SK-N-SH (cell line): ENCODE results near the gene CACNG5. TPM values are rescaled to one million over a fixed set of nuclear protein-coding genes. Genes with fewer than 3 reads are reported as not detected.

Source experiments
- CTCF ChIA-PET: fragments of 300-600, 350-600 bp; formaldehyde crosslinking; extraction: SDS; loops from one replicate; lab custom pipeline; 2021; lab: Yijun Ruan, JAX
- POLR2A ChIA-PET: fragments of 350-600 bp; sonication (Branson Sonifier 250); formaldehyde crosslinking; extraction: SDS; loops from one replicate; lab custom pipeline; 2020; ENCODE audit warnings: antibody characterized with exemption, inconsistent platforms; lab: Yijun Ruan, JAX
- DNase-seq: peaks from one replicate; pipeline ENCODE4 v3.0.0; 2012
- H2AFZ ChIP-seq: fragments of 200-600 bp; sonication (generic); 2 replicates; pipeline ENCODE4 v1.8.1; 2016; ENCODE audit warnings: antibody characterized with exemption, mild to moderate bottlenecking, low read depth
- H3F3A ChIP-seq: fragments of 200-600 bp; sonication (generic); replicated peaks from 2 replicates; pipeline ENCODE3; 2016; ENCODE audit warnings: antibody characterized with exemption, mild to moderate bottlenecking; ENCODE audit not compliant: insufficient read depth
- H3K27ac ChIP-seq, 2 experiments: fragments of 200-500 bp in 1 of 2; fragments of 200-600 bp in 1 of 2; sonication (Bioruptor generic) in 1 of 2; sonication (generic), shearing (Covaris generic) in 1 of 2; 2 replicates each; pipeline versions ENCODE4 v1.5.1 to v1.6.1; 2014 to 2016; ENCODE audit warnings: low read depth in 2 of 2, inconsistent platforms in 1 of 2, low read length in 1 of 2, mild to moderate bottlenecking in 1 of 2, mixed read lengths in 1 of 2
- H3K27me3 ChIP-seq: fragments of 200-600 bp; sonication (generic), shearing (Covaris generic); 2 replicates; pipeline ENCODE4 v1.6.1; 2016; ENCODE audit warnings: mixed run types; ENCODE audit not compliant: insufficient read depth
- H3K36me3 ChIP-seq, 2 experiments: fragments of 200-500 bp in 1 of 2; fragments of 200-600 bp in 1 of 2; sonication (Bioruptor generic) in 1 of 2; sonication (generic) in 1 of 2; replicated peaks in 1 of 2; 2 replicates each; pipeline versions ENCODE3 to v1.5.1; 2014 to 2016; ENCODE audit warnings: low read length in 1 of 2, mild to moderate bottlenecking in 1 of 2; ENCODE audit not compliant: insufficient read depth in 2 of 2, control insufficient read depth in 1 of 2
- H3K4me1 ChIP-seq, 2 experiments: fragments of 200-500 bp in 1 of 2; fragments of 200-600 bp in 1 of 2; sonication (Bioruptor generic) in 1 of 2; sonication (generic), shearing (Covaris generic) in 1 of 2; 2 replicates each; pipeline versions ENCODE4 v1.5.1 to v1.6.1; 2014 to 2016; ENCODE audit warnings: low read depth in 1 of 2, low read length in 1 of 2, mixed run types in 1 of 2; ENCODE audit not compliant: insufficient read depth in 2 of 2, control insufficient read depth in 1 of 2
- H3K4me2 ChIP-seq: fragments of 200-600 bp; sonication (generic), shearing (Covaris generic); 2 replicates; pipeline ENCODE4 v1.6.1; 2017; ENCODE audit warnings: mixed run types
- H3K4me3 ChIP-seq, 2 experiments: fragments of 200-500 bp in 1 of 2; fragments of 200-600 bp in 1 of 2; sonication (Bioruptor generic) in 1 of 2; sonication (generic), shearing (Covaris generic) in 1 of 2; 2 replicates each; pipeline versions ENCODE4 v1.5.1 to v1.8.1; 2014 to 2016; ENCODE audit warnings: low read depth in 2 of 2, inconsistent platforms in 1 of 2, low read length in 1 of 2, mild to moderate bottlenecking in 1 of 2, mixed read lengths in 1 of 2, moderate library complexity in 1 of 2
- H3K79me2 ChIP-seq: fragments of 200-600 bp; sonication (generic); 2 replicates; pipeline ENCODE4 v1.8.1; 2017; ENCODE audit warnings: mild to moderate bottlenecking; ENCODE audit not compliant: insufficient read depth
- H3K9ac ChIP-seq: fragments of 200-600 bp; sonication (generic); 2 replicates; pipeline ENCODE4 v1.6.1; 2017; ENCODE audit warnings: mixed run types
- H3K9me2 ChIP-seq: fragments of 200-600 bp; sonication (generic); 2 replicates; pipeline ENCODE4 v1.6.1; 2017; ENCODE audit warnings: mixed run types
- H3K9me3 ChIP-seq: fragments of 200-600 bp; sonication (generic); 2 replicates; pipeline ENCODE4 v1.6.1; 2017; ENCODE audit warnings: mixed run types, mild to moderate bottlenecking, moderate library complexity
- H4K20me1 ChIP-seq: fragments of 200-600 bp; sonication (generic); 2 replicates; pipeline ENCODE4 v1.6.1; 2017; ENCODE audit warnings: mild to moderate bottlenecking, mixed run types; ENCODE audit not compliant: insufficient read depth
- CHD2 ChIP-seq: fragments of 150-350 bp; IDR thresholded peaks from 2 replicates; pipeline ENCODE4 v1.6.1; 2018; ENCODE audit warnings: low read length; ENCODE audit not compliant: partially characterized antibody
- ELF1 ChIP-seq: IDR thresholded peaks from 2 replicates; pipeline ENCODE4 v1.4.0; 2012
- EP300 ChIP-seq, 2 experiments: IDR thresholded peaks; 2 replicates each; pipeline versions ENCODE4 v1.4.0 to v1.6.1; 2012; ENCODE audit warnings: borderline replicate concordance in 1 of 2, low read depth in 1 of 2, low read length in 1 of 2
- EZH2phosphoT487 ChIP-seq: fragments of 200-600 bp; sonication (generic); IDR thresholded peaks from 2 replicates; pipeline ENCODE4 v1.6.1; 2017; ENCODE audit warnings: low read depth, mixed run types, mild to moderate bottlenecking, antibody characterized with exemption, moderate library complexity, borderline replicate concordance
- FOXJ3 ChIP-seq: sonication (generic); formaldehyde crosslinking; IDR thresholded peaks from 2 replicates; pipeline ENCODE4 v1.5.1; 2020; ENCODE audit warnings: mild to moderate bottlenecking, missing genetic modification reagents
- FOXM1 ChIP-seq: IDR thresholded peaks from 2 replicates; pipeline ENCODE4 v1.4.0; 2012; ENCODE audit warnings: low read depth, mild to moderate bottlenecking
- GABPA ChIP-seq: IDR thresholded peaks from 2 replicates; pipeline ENCODE4 v1.4.0; 2012; ENCODE audit warnings: low read depth, mild to moderate bottlenecking
- GATA2 ChIP-seq: sonication (generic); formaldehyde crosslinking; IDR thresholded peaks from 2 replicates; pipeline ENCODE4 v1.5.0; 2020; ENCODE audit warnings: mild to moderate bottlenecking, missing genetic modification reagents
- MAX ChIP-seq: IDR thresholded peaks from 2 replicates; pipeline ENCODE4 v1.4.0; 2012; ENCODE audit warnings: low read depth
- MEF2A ChIP-seq: IDR thresholded peaks from 2 replicates; pipeline ENCODE4 v1.4.0; 2012; ENCODE audit warnings: low read depth, borderline replicate concordance
- MXI1 ChIP-seq: IDR thresholded peaks from 2 replicates; pipeline ENCODE4 v1.6.1; 2012; ENCODE audit warnings: mild to moderate bottlenecking, low read depth, low read length, improper control_type of control experiment
- NFIC ChIP-seq: IDR thresholded peaks from 2 replicates; pipeline ENCODE4 v1.4.0; 2012; ENCODE audit warnings: borderline replicate concordance
- POLR2AphosphoS5 ChIP-seq: IDR thresholded peaks from 2 replicates; pipeline ENCODE4 v1.6.1; 2012; ENCODE audit warnings: low read depth, low read length
- RCOR1 ChIP-seq: fragments of 150-350 bp; IDR thresholded peaks from 2 replicates; pipeline ENCODE4 v1.6.1; 2017; ENCODE audit warnings: antibody characterized with exemption, low read length
- RXRA ChIP-seq: IDR thresholded peaks from 2 replicates; pipeline ENCODE4 v1.4.0; 2012; ENCODE audit warnings: low read depth, mild to moderate bottlenecking, borderline replicate concordance
- SIN3A ChIP-seq: IDR thresholded peaks from 2 replicates; pipeline ENCODE4 v1.6.1; 2012; ENCODE audit warnings: low read depth, mild to moderate bottlenecking, low read length, moderate library complexity, borderline replicate concordance
- TAF1 ChIP-seq: IDR thresholded peaks from 2 replicates; pipeline ENCODE4 v1.6.1; 2012; ENCODE audit warnings: low read depth, mild to moderate bottlenecking, low read length, moderate library complexity, borderline replicate concordance
- TCF12 ChIP-seq: IDR thresholded peaks from 2 replicates; pipeline ENCODE4 v1.4.0; 2012
- USF2 ChIP-seq: fragments of 150-350 bp; IDR thresholded peaks from 2 replicates; pipeline ENCODE4 v1.6.1; 2017; ENCODE audit warnings: antibody characterized with exemption, low read length, low read depth, borderline replicate concordance
- WGBS: methylation state at CpG from one replicate; pipeline ENCODE4 v1.1.6; 2017; ENCODE audit warnings: low lambda C conversion rate; 5-methylcytosine and 5-hydroxymethylcytosine counted together
- polyA plus RNA-seq, 3 experiments: library from polyadenylated mRNA; depleted of rRNA; stranded (reverse); fragments of >200 nt; gene quantifications; 2 replicates each; pipeline ENCODE4 v1.2.3, GENCODE V29; 2012

Gene CACNG5
- polyA plus RNA-seq, 1 of the 3 experiments (the other 2 are of a cell fraction) = 0.10 TPM

- no peaks in the 10 kb centered on the region for H3K36me3 ChIP-seq
- no peaks in the 10 kb centered on the region for H4K20me1 ChIP-seq
- 54% methylated on average over 4 of the region's 4 CpGs for WGBS
- H3K9ac ChIP-seq = no peak overlapping the region
- no peaks in the 10 kb centered on the region for H3K79me2 ChIP-seq
- no peak for DNase-seq
- H3F3A ChIP-seq = no peaks in the 10 kb centered on the region
- POLR2A ChIA-PET = no interaction called here
- H3K9me3 ChIP-seq = no peaks in the 10 kb centered on the region
- no peak overlapping the region for H3K4me2 ChIP-seq
- H3K4me1 ChIP-seq = no peaks in the 10 kb centered on the region; a peak in 1 of 4 replicates
- H3K4me3 ChIP-seq = no peak overlapping the region
- no peak for TF ChIP-seq TAF1
- TF ChIP-seq ELF1 = no peak
- no peak for TF ChIP-seq FOXM1
- no peak for TF ChIP-seq EP300 (IDR thresholded peaks at IDR 0.05; ENCODE audit: borderline replicate concordance in 1 of 2, low read depth in 1 of 2, low read length in 1 of 2)
- no peak for TF ChIP-seq FOXJ3 (CRISPR knock-in tag)
- TF ChIP-seq GATA2 (CRISPR knock-in tag) = no peak
- TF ChIP-seq GABPA = no peak
- TF ChIP-seq RXRA = no peak
- no peak for TF ChIP-seq MAX
- TF ChIP-seq EZH2phosphoT487 = no peak
- no peak for TF ChIP-seq MXI1
- TF ChIP-seq TCF12 = no peak
- no peak for TF ChIP-seq POLR2AphosphoS5
- TF ChIP-seq CHD2 = no peak
- no peak for TF ChIP-seq NFIC
- TF ChIP-seq USF2 = no peak
- no peak for TF ChIP-seq SIN3A
- no peak for TF ChIP-seq RCOR1
- no peak for TF ChIP-seq MEF2A
- H2AFZ ChIP-seq = no peak overlapping the region
- CTCF ChIA-PET = interaction anchor here (0.9 to 3.3 kb wide), 4 partner anchors 9 to 205 kb away, joined by 3 to 13 read pairs (median 4); no protein-coding TSS in a partner anchor
- no peak overlapping the region for H3K27ac ChIP-seq
- no peaks in the 10 kb centered on the region for H3K9me2 ChIP-seq
- no peaks in the 10 kb centered on the region; the same call in 1 of the 2 replicates for H3K27me3 ChIP-seq
These were observed 86.0 kb downstream of the CACNG5 start for GRCh38 chr17:66920950-66921349.

GRCh38 chr17:66923886-66924285, 89.0 kb downstream of the CACNG5 start:
- peaks cover 0 to 2% of the 10 kb centered on the region in 2 experiments; a peak in 1 of 4 replicates for H3K4me1 ChIP-seq
- 49% methylated on average over 1 of the region's 1 CpG for WGBS
- POLR2A ChIA-PET = no interaction called here

More at GRCh38 chr17:66923886-66924285, 89.0 kb downstream of the CACNG5 start:
- H3K36me3 ChIP-seq = no peaks in the 10 kb centered on the region
- no peaks in the 10 kb centered on the region; the same call in 1 of the 2 replicates for H3K27me3 ChIP-seq
- no peak overlapping the region for H3K27ac ChIP-seq
- no peaks in the 10 kb centered on the region for H3K9me3 ChIP-seq
- no peak overlapping the region for H3K4me2 ChIP-seq
- H3F3A ChIP-seq = no peaks in the 10 kb centered on the region
- H3K79me2 ChIP-seq = no peaks in the 10 kb centered on the region
- no peak overlapping the region for H2AFZ ChIP-seq
- H4K20me1 ChIP-seq = no peaks in the 10 kb centered on the region
- CTCF ChIA-PET = interaction anchor here (1.0 kb wide), 2 partner anchors 8 to 11 kb away, joined by 3 to 5 read pairs; no protein-coding TSS in a partner anchor
- no peak for TF ChIP-seq SIN3A
- no peak for DNase-seq
- no peaks in the 10 kb centered on the region for H3K9me2 ChIP-seq
- H3K9ac ChIP-seq = no peak overlapping the region
- H3K4me3 ChIP-seq = no peak overlapping the region
